ENCODE data around the gene RBM20. TPM values are rescaled to one million over a fixed set of nuclear protein-coding genes. Genes with fewer than 3 reads are reported as not detected.

The RBM20 gene
- polyA plus RNA-seq, 3 donors, result not detected

DNA sequence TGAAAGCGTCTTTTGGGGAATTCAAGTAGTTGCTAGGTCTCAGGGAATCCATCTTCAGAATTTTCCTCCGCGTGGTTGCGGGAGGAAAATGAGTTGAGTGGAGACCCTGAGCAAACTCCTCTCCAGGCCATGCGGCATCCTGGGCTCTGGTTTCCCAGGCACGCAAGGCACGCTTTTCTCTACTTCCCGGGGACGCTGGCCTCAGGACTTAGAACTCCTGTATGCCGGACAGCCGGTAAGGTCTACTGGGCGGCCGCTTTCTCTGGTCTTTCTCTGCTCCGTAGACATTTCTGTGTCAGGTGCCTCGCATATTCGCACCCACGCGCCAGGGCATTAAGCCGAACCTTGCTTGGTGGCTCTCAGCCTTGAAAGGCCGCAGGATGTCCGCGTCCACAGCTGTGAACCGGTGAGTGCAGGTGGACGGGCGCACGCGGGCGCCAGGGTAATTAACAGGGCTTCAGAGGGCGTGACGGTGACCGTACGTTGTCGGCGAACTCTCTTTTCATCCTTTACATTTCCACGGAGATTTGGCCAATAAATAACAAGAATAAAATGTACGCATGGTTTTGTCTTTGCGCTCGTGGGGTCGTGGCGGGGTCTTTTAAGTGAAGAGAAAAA lies 992 bp upstream of the RBM20 start:
- no peak for DNase-seq
- Histone ChIP-seq H2AFZ (ENCODE audit: insufficient read depth, low read depth, low read length, poor library complexity, severe bottlenecking) (peak overlapping the region; percentile 41), H3K9me3 (replicated peaks in 1 of 2; ENCODE audit: control insufficient read depth in 1 of 2, insufficient read depth in 1 of 2, low read length in 2 of 2) (peaks cover 0 to 23% of the 10 kb centered on the region in 2 donors), H3K36me3 (replicated peaks in 1 of 2; ENCODE audit: control insufficient read depth in 1 of 2, insufficient read depth in 2 of 2, low read length in 2 of 2) (no peaks in the 10 kb centered on the region), H3K27ac (ENCODE audit: low read depth in 1 of 2, low read length in 2 of 2) (no peak overlapping the region), H3K79me2 (ENCODE audit: insufficient read depth, low read length) (no peaks in the 10 kb centered on the region), H3K9ac (ENCODE audit: insufficient read depth, low read length, poor library complexity, severe bottlenecking) (no peak overlapping the region), H3K27me3 (ENCODE audit: control insufficient read depth in 2 of 2, insufficient read depth in 2 of 2, low read length in 2 of 2) (peaks cover 69 to 92% of the 10 kb centered on the region in 2 donors), H3K4me2 (replicated peaks; ENCODE audit: extremely low read depth, low read length, poor library complexity, severe bottlenecking) (peak overlapping the region; percentile 66), H3K4me3 (replicated peaks in 1 of 3; ENCODE audit: low read depth in 2 of 3, low read length in 3 of 3) (peak overlapping the region in 2 of 3 experiments; percentile 9 to 59), H3K4me1 (ENCODE audit: control insufficient read depth in 1 of 2, insufficient read depth in 2 of 2, low read length in 2 of 2) (peaks cover 6 to 15% of the 10 kb centered on the region in 2 donors), H4K20me1 (ENCODE audit: insufficient read depth, low read length) (no peaks in the 10 kb centered on the region)
- Mint-ChIP-seq H3K9me3 (peaks cover 0 to 9% (median 3%) of the 10 kb centered on the region in 7 donors), H3K4me1 (peaks cover 18% of the 10 kb centered on the region), H3K27ac (no peak overlapping the region), H3K36me3 (peaks cover 3 to 5% of the 10 kb centered on the region in 2 donors), H3K4me3 (peak overlapping the region; percentile 65 to 74), H3K27me3 (ENCODE audit: low read depth in 3 of 3) (peaks cover 64 to 85% (median 71%) of the 10 kb centered on the region in 3 donors)
- intact Hi-C loops (cut with micrococcal nuclease), result no loop called here
- 5% methylated on average over 25 of the region's 40 CpGs for WGBS (ENCODE audit: insufficient coverage)
- TF ChIP-seq, protein P1, sequence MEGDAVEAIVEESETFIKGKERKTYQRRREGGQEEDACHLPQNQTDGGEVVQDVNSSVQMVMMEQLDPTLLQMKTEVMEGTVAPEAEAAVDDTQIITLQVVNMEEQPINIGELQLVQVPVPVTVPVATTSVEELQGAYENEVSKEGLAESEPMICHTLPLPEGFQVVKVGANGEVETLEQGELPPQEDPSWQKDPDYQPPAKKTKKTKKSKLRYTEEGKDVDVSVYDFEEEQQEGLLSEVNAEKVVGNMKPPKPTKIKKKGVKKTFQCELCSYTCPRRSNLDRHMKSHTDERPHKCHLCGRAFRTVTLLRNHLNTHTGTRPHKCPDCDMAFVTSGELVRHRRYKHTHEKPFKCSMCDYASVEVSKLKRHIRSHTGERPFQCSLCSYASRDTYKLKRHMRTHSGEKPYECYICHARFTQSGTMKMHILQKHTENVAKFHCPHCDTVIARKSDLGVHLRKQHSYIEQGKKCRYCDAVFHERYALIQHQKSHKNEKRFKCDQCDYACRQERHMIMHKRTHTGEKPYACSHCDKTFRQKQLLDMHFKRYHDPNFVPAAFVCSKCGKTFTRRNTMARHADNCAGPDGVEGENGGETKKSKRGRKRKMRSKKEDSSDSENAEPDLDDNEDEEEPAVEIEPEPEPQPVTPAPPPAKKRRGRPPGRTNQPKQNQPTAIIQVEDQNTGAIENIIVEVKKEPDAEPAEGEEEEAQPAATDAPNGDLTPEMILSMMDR (IDR thresholded peaks at IDR 0.05), result no peak

DNA sequence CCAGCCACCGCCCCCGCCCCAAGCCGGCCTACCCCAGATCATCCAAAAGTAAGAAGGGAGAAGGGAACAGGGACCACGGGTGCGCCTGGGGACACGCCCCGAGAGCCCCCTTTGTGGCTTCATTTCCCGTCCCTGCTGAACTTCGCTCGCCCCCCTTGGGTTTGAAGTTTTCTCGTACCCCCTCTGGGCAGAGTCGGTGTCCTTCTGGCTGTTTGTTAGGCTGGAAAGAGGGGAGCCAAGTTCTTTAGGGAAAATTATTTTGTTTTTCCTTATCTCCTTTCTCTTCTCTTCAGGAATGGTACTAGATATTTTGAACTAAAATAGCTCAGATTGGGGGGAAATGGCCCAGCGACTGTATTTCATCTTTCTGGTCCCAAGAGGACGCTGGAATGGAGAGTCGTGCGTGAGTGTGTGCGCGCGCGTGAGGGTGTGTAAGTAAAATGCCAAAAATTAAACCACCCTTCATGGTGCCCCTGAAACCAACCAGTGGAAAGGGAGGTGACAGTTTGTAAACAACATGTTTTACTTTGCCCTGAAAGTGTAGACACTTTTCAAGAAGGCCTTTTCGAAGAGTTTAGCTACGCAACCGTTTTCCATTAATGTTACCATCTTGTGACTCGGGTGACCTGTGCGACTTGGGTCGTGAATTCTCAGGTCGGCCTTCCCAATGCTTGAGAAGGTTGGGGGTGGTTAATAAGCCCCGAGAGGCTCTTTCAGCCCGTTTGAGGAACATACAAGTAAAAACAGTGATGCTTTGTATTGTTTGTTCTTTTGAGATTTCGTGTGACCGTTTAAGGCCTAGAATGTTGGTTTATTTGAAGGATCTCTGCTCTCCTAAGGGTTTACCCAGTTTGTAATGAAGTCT lies 694 bp downstream of the RBM20 start:
- Histone ChIP-seq H3K36me3 (replicated peaks in 1 of 2; ENCODE audit: control insufficient read depth in 1 of 2, insufficient read depth in 2 of 2, low read length in 2 of 2) (no peaks in the 10 kb centered on the region), H3K4me1 (ENCODE audit: control insufficient read depth in 1 of 2, insufficient read depth in 2 of 2, low read length in 2 of 2) (peaks cover 6 to 15% of the 10 kb centered on the region in 2 donors), H3K27me3 (ENCODE audit: control insufficient read depth in 2 of 2, insufficient read depth in 2 of 2, low read length in 2 of 2) (peaks cover 73 to 81% of the 10 kb centered on the region in 2 donors), H3K79me2 (ENCODE audit: insufficient read depth, low read length) (no peaks in the 10 kb centered on the region), H3K9me3 (replicated peaks in 1 of 2; ENCODE audit: control insufficient read depth in 1 of 2, insufficient read depth in 1 of 2, low read length in 2 of 2) (peaks cover 0 to 23% of the 10 kb centered on the region in 2 donors), H3K9ac (ENCODE audit: insufficient read depth, low read length, poor library complexity, severe bottlenecking) (no peak overlapping the region), H3K27ac (ENCODE audit: low read depth in 1 of 2, low read length in 2 of 2) (no peak overlapping the region), H3K4me2 (replicated peaks; ENCODE audit: extremely low read depth, low read length, poor library complexity, severe bottlenecking) (peak overlapping the region; percentile 66), H4K20me1 (ENCODE audit: insufficient read depth, low read length) (no peaks in the 10 kb centered on the region), H3K4me3 (replicated peaks in 1 of 3; ENCODE audit: low read depth in 2 of 3, low read length in 3 of 3) (peak overlapping the region in 1 of 3 experiments; percentile 59), H2AFZ (ENCODE audit: insufficient read depth, low read depth, low read length, poor library complexity, severe bottlenecking) (no peak overlapping the region)
- DNase-seq, result no peak
- TF ChIP-seq, protein P1 (IDR thresholded peaks at IDR 0.05), result no peak
- Mint-ChIP-seq H3K9me3 (peaks cover 0 to 9% (median 3%) of the 10 kb centered on the region in 7 donors), H3K36me3 (peaks cover 3 to 5% of the 10 kb centered on the region in 2 donors), H3K4me1 (peaks cover 25% of the 10 kb centered on the region), H3K27ac (no peak overlapping the region), H3K4me3 (peak overlapping the region; percentile 37 to 78), H3K27me3 (ENCODE audit: low read depth in 3 of 3) (peaks cover 67 to 86% (median 72%) of the 10 kb centered on the region in 3 donors)
- intact Hi-C loops (cut with micrococcal nuclease), result no loop called here
- WGBS (ENCODE audit: insufficient coverage), result 31% methylated on average over 11 of the region's 31 CpGs

Measured in CD14-positive monocyte (primary cell).